ENCODE measurements around the gene TRMT1. TPM values are rescaled to one million over a fixed set of nuclear protein-coding genes. Genes with fewer than 3 reads are reported as not detected.
A peak's percentile ranks its signal among the peaks of the same experiment; 100 is the strongest.

Gene TRMT1
- total RNA-seq, 1 experiment from 2014 or later = 52.0 TPM

DNA sequence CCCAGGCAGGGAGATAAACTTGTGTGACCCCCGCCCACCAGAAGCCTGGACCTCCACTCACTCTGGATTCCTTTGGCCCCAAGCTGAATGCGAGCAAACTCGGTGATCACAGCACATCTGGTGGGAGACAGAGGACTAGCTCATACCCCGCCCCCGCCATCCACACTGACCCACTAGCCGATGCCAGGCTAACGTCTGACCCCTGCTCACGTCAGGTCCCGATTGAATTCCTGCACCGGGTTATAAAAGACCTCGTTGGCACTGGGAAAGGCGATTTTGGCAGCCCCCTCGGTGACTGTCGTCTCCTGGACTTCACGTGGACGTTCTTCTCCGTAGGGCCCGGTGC is 631 bp downstream of the TRMT1 start:
- no TSS peak for BruUV-seq (replicated peaks)
- intact Hi-C loops (cut with micrococcal nuclease; ENCODE audit: unreplicated experiment) = no loop called here

DNA sequence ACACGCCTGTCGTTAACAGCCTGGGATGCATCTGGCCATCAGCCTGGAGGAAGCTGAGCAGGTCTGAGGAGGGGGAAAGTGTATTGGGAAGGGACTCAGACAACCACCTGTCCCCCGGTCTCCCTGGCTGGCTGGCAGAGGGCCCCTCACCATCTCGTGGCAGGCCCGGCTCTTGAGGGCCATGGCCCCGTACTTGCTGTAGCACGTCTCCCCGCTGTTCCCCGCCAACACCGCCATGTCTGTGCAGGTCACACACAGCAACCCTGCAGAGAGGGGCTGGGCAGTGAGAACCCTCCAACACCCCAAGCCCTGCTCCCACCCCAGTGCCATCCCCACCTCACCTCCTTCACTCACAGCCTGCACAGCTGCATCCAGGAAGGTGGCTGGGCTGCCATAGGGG is 4.0 kb downstream of the TRMT1 start:
- ATAC-seq (no peak), DNase-seq (ENCODE audit: low read depth, low spot score) (no peak)
- BruUV-seq (replicated peaks) = no TSS peak
- H3K27me3 ChIP-seq (ENCODE audit: control insufficient read depth, insufficient read depth, low read length) = no peaks in the 10 kb centered on the region
- H3K9me3 ChIP-seq (ENCODE audit: control insufficient read depth, insufficient read depth, low read depth, low read length) = no peaks in the 10 kb centered on the region
- intact Hi-C loops (cut with micrococcal nuclease; ENCODE audit: unreplicated experiment) = no loop called here
- ChIA-PET POLR2A (no interaction called here), CTCF (no interaction called here)
- TF ChIP-seq, protein P1, sequence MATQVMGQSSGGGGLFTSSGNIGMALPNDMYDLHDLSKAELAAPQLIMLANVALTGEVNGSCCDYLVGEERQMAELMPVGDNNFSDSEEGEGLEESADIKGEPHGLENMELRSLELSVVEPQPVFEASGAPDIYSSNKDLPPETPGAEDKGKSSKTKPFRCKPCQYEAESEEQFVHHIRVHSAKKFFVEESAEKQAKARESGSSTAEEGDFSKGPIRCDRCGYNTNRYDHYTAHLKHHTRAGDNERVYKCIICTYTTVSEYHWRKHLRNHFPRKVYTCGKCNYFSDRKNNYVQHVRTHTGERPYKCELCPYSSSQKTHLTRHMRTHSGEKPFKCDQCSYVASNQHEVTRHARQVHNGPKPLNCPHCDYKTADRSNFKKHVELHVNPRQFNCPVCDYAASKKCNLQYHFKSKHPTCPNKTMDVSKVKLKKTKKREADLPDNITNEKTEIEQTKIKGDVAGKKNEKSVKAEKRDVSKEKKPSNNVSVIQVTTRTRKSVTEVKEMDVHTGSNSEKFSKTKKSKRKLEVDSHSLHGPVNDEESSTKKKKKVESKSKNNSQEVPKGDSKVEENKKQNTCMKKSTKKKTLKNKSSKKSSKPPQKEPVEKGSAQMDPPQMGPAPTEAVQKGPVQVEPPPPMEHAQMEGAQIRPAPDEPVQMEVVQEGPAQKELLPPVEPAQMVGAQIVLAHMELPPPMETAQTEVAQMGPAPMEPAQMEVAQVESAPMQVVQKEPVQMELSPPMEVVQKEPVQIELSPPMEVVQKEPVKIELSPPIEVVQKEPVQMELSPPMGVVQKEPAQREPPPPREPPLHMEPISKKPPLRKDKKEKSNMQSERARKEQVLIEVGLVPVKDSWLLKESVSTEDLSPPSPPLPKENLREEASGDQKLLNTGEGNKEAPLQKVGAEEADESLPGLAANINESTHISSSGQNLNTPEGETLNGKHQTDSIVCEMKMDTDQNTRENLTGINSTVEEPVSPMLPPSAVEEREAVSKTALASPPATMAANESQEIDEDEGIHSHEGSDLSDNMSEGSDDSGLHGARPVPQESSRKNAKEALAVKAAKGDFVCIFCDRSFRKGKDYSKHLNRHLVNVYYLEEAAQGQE (IDR thresholded peaks at IDR 0.05; ENCODE audit: insufficient read depth in 1 of 2, low read depth in 2 of 2, low read length in 1 of 2) = no peak
- no peak for TF ChIP-seq SIN3A (IDR thresholded peaks at IDR 0.05; ENCODE audit: borderline replicate concordance, insufficient read depth, low read depth, low read length)
- TF ChIP-seq, protein P2, sequence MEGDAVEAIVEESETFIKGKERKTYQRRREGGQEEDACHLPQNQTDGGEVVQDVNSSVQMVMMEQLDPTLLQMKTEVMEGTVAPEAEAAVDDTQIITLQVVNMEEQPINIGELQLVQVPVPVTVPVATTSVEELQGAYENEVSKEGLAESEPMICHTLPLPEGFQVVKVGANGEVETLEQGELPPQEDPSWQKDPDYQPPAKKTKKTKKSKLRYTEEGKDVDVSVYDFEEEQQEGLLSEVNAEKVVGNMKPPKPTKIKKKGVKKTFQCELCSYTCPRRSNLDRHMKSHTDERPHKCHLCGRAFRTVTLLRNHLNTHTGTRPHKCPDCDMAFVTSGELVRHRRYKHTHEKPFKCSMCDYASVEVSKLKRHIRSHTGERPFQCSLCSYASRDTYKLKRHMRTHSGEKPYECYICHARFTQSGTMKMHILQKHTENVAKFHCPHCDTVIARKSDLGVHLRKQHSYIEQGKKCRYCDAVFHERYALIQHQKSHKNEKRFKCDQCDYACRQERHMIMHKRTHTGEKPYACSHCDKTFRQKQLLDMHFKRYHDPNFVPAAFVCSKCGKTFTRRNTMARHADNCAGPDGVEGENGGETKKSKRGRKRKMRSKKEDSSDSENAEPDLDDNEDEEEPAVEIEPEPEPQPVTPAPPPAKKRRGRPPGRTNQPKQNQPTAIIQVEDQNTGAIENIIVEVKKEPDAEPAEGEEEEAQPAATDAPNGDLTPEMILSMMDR (IDR thresholded peaks at IDR 0.05) = no peak
- TF ChIP-seq POLR2AphosphoS5 (IDR thresholded peaks at IDR 0.05; ENCODE audit: low read depth, low read length) = no peak
- no peak for TF ChIP-seq TCF7L2 (IDR thresholded peaks at IDR 0.05; ENCODE audit: low read depth, low read length)
- H3K36me3 ChIP-seq (ENCODE audit: control insufficient read depth, insufficient read depth, low read length) = peaks cover 5% of the 10 kb centered on the region
- in situ Hi-C loops (cut with HindIII; ENCODE audit: low pct_unique_long_range_greater_than_20kb, low sequenced_read_pairs) = no loop called here
- H3K4me1 ChIP-seq (ENCODE audit: control insufficient read depth, insufficient read depth, low read length) = peaks cover 8% of the 10 kb centered on the region
- H3K4me3 ChIP-seq (ENCODE audit: low read depth in 2 of 2, low read length in 2 of 2) = no peak overlapping the region
- no peak overlapping the region for H3K27ac ChIP-seq (ENCODE audit: low read length)

More for the DNA sequence above, 631 bp downstream of the TRMT1 start:
- TF ChIP-seq TCF7L2 (IDR thresholded peaks at IDR 0.05; ENCODE audit: low read depth, low read length) = no peak
- TF ChIP-seq, protein P2 (IDR thresholded peaks at IDR 0.05) = no peak
- TF ChIP-seq, protein P1 (IDR thresholded peaks at IDR 0.05; ENCODE audit: insufficient read depth in 1 of 2, low read depth in 2 of 2, low read length in 1 of 2) = no peak
- TF ChIP-seq POLR2AphosphoS5 (IDR thresholded peaks at IDR 0.05; ENCODE audit: low read depth, low read length) = no peak
- TF ChIP-seq SIN3A (IDR thresholded peaks at IDR 0.05; ENCODE audit: borderline replicate concordance, insufficient read depth, low read depth, low read length) = no peak
- Histone ChIP-seq H3K4me1 (ENCODE audit: control insufficient read depth, insufficient read depth, low read length) (peaks cover 26% of the 10 kb centered on the region), H3K9me3 (ENCODE audit: control insufficient read depth, insufficient read depth, low read depth, low read length) (no peaks in the 10 kb centered on the region), H3K27me3 (ENCODE audit: control insufficient read depth, insufficient read depth, low read length) (no peaks in the 10 kb centered on the region), H3K36me3 (ENCODE audit: control insufficient read depth, insufficient read depth, low read length) (peaks cover 5% of the 10 kb centered on the region), H3K4me3 (ENCODE audit: low read depth in 2 of 2, low read length in 2 of 2) (peak overlapping the region; percentile 90 to 92), H3K27ac (ENCODE audit: low read length) (peak overlapping the region; percentile 91)
- in situ Hi-C loops (cut with HindIII; ENCODE audit: low pct_unique_long_range_greater_than_20kb, low sequenced_read_pairs) = no loop called here
- ATAC-seq (no peak), DNase-seq (ENCODE audit: low read depth, low spot score) (no peak)
- ChIA-PET POLR2A (no interaction called here), CTCF (no interaction called here)

Measured in Panc1 (cell line).